COLO668 (cell line): ENCODE data around the gene FAM187B.
A peak's percentile ranks its signal among the peaks of the same experiment; 100 is the strongest.
"Not testable (repeated sequence)": the region's sequence is repeated elsewhere in the genome, so short reads cannot be mapped to it uniquely, and the experiment has no call there.

ENCODE experiments used
- DNase-seq: peaks from one replicate; lab custom pipeline; 2025; ENCODE audit not compliant: unreplicated experiment; lab: John Stamatoyannopoulos, UW

Gene FAM187B

GRCh38 chr19:35262101-35262761 is 33.7 kb upstream of the FAM187B start:
- no peak for DNase-seq

- DNase-seq: no peak
Measured at GRCh38 chr19:35261356-35262100, 33.0 kb upstream of the FAM187B start.

GRCh38 chr19:35260694-35261304 is 32.3 kb upstream of the FAM187B start:
- DNase-seq: no peak

GRCh38 chr19:35257113-35257461 is 28.5 kb upstream of the FAM187B start:
- DNase-seq: no peak

- DNase-seq: no peak
Measured at GRCh38 chr19:35256566-35256965, 28.0 kb upstream of the FAM187B start.

GRCh38 chr19:35254341-35255297 is 26.1 kb upstream of the FAM187B start:
- no peak for DNase-seq

- DNase-seq: peak; percentile 64
Measured at GRCh38 chr19:35253316-35254286, 25.1 kb upstream of the FAM187B start.

- DNase-seq: no peak
Measured at GRCh38 chr19:35251456-35251855, 22.9 kb upstream of the FAM187B start.

- DNase-seq: peak; percentile 58
Measured at GRCh38 chr19:35249848-35250711, 21.5 kb upstream of the FAM187B start.

- DNase-seq: peak; percentile 59
Measured at GRCh38 chr19:35249146-35249847, 20.8 kb upstream of the FAM187B start.

GRCh38 chr19:35248310-35249145 is 20.0 kb upstream of the FAM187B start, which contains the start of gene LSR:
Gene LSR, plus strand, starts transcription at chr19:35249002. Its CDS starts 21 bp downstream, at chr19:35249023.
- DNase-seq: peak; percentile 97

- peak; percentile 97 for DNase-seq
Measured at GRCh38 chr19:35247526-35248309, 19.2 kb upstream of the FAM187B start.

GRCh38 chr19:35246466-35247092 is 18.0 kb upstream of the FAM187B start:
- DNase-seq: no peak

- DNase-seq: no peak
Measured at GRCh38 chr19:35241417-35241816, 12.9 kb upstream of the FAM187B start.

- no peak for DNase-seq
Measured at GRCh38 chr19:35240327-35240726, 11.8 kb upstream of the FAM187B start.

GRCh38 chr19:35239597-35239996 is 11.1 kb upstream of the FAM187B start:
- DNase-seq: not testable (repeated sequence)
